KOPT-K1 (cell line): ENCODE results near the gene MLC1.

Experiments
- H3K27ac ChIP-seq: fragments of 200-600 bp; sonication (generic); 2 replicates; pipeline ENCODE4 v1.5.1; 2016; ENCODE audit warnings: antibody characterized with exemption, mild to moderate bottlenecking, low read depth, low read length; ENCODE audit not compliant: poor library complexity, severe bottlenecking
- H3K36me3 ChIP-seq: fragments of 200-600 bp; sonication (generic); 2 replicates; pipeline ENCODE4 v1.5.1; 2017; ENCODE audit warnings: antibody characterized with exemption, mild to moderate bottlenecking, low read length, moderate library complexity; ENCODE audit not compliant: insufficient read depth
- H3K9me3 ChIP-seq: fragments of 200-600 bp; sonication (generic); 2 replicates; pipeline ENCODE4 v1.5.1; 2017; ENCODE audit warnings: antibody characterized with exemption, low read length, mild to moderate bottlenecking; ENCODE audit not compliant: insufficient read depth, poor library complexity, severe bottlenecking

MLC1 gene

GRCh38 chr22:50058906-50059880 lies 26.0 kb downstream of the MLC1 start:
- Histone ChIP-seq H3K27ac (no peak overlapping the region), H3K36me3 (no peaks in the 10 kb centered on the region), H3K9me3 (peaks cover 1% of the 10 kb centered on the region)

- no peak within 1 kb of the TSS for H3K27ac ChIP-seq
- no peaks in the 10 kb centered on the region for H3K36me3 ChIP-seq
- peaks cover 10% of the 10 kb centered on the region for H3K9me3 ChIP-seq
Observed at GRCh38 chr22:50058061-50058905, 26.9 kb downstream of the MLC1 start, which contains the start of gene TTLL8. Gene TTLL8 (minus strand): TSS chr22:50058298.

- no peaks in the 10 kb centered on the region for H3K36me3 ChIP-seq
- H3K27ac ChIP-seq: no peak overlapping the region
Observed at GRCh38 chr22:50057278-50058060, 27.8 kb downstream of the MLC1 start.

GRCh38 chr22:50056214-50056972 lies 28.8 kb downstream of the MLC1 start:
- Histone ChIP-seq H3K27ac (no peak overlapping the region), H3K9me3 (peaks cover 27% of the 10 kb centered on the region), H3K36me3 (no peaks in the 10 kb centered on the region)

More at GRCh38 chr22:50057278-50058060, 27.8 kb downstream of the MLC1 start:
- H3K9me3 ChIP-seq: peaks cover 18% of the 10 kb centered on the region

GRCh38 chr22:50053861-50054260 lies 31.4 kb downstream of the MLC1 start:
- Histone ChIP-seq H3K27ac (no peak overlapping the region), H3K9me3 (peaks cover 27% of the 10 kb centered on the region), H3K36me3 (no peaks in the 10 kb centered on the region)

GRCh38 chr22:50051930-50052329 lies 33.3 kb downstream of the MLC1 start:
- peaks cover 27% of the 10 kb centered on the region for H3K9me3 ChIP-seq
- no peaks in the 10 kb centered on the region for H3K36me3 ChIP-seq
- H3K27ac ChIP-seq: no peak overlapping the region

GRCh38 chr22:50049299-50050195 lies 35.7 kb downstream of the MLC1 start:
- H3K27ac ChIP-seq: no peak overlapping the region
- no peaks in the 10 kb centered on the region for H3K36me3 ChIP-seq
- peaks cover 27% of the 10 kb centered on the region for H3K9me3 ChIP-seq

GRCh38 chr22:50048836-50049235 lies 36.4 kb downstream of the MLC1 start:
- no peak overlapping the region for H3K27ac ChIP-seq
- H3K36me3 ChIP-seq: no peaks in the 10 kb centered on the region
- H3K9me3 ChIP-seq: peaks cover 22% of the 10 kb centered on the region

GRCh38 chr22:50048061-50048765 lies 37.0 kb downstream of the MLC1 start:
- H3K27ac ChIP-seq: no peak overlapping the region
- H3K36me3 ChIP-seq: no peaks in the 10 kb centered on the region
- H3K9me3 ChIP-seq: peaks cover 16% of the 10 kb centered on the region

GRCh38 chr22:50047346-50047745 lies 37.9 kb downstream of the MLC1 start:
- Histone ChIP-seq H3K27ac (no peak overlapping the region), H3K9me3 (peaks cover 7% of the 10 kb centered on the region)

GRCh38 chr22:50046481-50047245 lies 38.6 kb downstream of the MLC1 start:
- Histone ChIP-seq H3K9me3 (peaks cover under 1% of the 10 kb centered on the region), H3K36me3 (no peaks in the 10 kb centered on the region), H3K27ac (no peak overlapping the region)

More at GRCh38 chr22:50047346-50047745, 37.9 kb downstream of the MLC1 start:
- no peaks in the 10 kb centered on the region for H3K36me3 ChIP-seq

GRCh38 chr22:50046019-50046415 lies 39.2 kb downstream of the MLC1 start:
- Histone ChIP-seq H3K9me3 (no peaks in the 10 kb centered on the region), H3K27ac (no peak overlapping the region), H3K36me3 (no peaks in the 10 kb centered on the region)
